GM18909 (cell line): Measurements from ENCODE around the gene HLCS.

Experiments
- ATAC-seq: cut with Tn5 transposase; IDR thresholded peaks from one replicate; pipeline ENCODE4 v1.9.1; 2021; ENCODE audit warnings: mild to moderate bottlenecking; ENCODE audit not compliant: unreplicated experiment, poor library complexity

Gene HLCS

DNA sequence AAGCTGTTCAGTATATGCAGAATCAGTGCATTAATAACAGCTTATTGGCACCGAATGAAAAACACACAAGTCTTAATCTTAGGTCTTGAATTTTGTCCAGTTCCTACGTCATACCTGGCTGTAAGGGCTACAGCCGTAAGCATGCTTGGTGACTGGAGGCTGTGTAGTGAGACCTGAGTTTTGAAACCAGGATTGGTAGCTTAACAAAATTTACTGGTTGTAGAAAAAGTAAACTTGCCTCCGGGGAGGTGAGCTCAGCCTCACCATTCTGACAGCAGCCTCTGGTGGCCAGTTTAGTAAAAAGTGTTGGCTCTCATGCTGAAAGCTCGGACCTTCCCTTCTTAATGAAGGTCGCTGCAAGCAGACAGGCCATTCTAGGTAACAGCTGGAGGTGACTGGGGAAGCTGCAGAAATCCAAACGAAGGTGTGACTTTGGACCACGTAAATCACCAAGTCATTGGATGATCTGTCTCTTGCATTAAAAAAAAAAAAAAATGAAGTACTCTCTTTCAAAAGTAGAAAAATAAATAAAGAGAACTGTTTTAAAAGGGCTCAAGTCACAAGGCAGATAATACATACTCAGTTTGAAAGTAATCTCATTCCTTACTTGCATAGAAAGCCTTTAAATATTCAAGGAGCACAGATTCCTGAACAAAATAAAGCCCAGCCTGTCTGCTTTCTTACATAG lies 48.9 kb downstream of the HLCS start:
- no peak for ATAC-seq

DNA sequence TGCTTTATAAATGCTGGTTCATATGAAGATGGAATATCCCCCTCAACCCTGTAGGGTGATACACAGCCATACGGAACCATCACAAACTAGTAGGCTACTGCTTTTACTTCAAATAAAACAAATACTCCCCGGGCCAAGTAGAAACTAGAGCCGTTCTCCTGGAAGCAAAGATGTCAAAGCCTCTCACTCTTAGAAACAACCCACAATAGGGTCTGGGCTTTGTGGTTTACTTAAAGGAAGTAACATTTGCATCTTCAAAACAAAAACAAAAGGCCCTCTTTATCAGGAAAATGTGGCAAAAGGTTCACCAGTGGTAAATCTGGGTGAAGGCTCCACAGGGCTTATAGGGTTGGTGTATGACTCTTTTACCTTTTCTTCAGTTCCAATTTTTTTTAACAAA lies 49.8 kb downstream of the HLCS start:
- no peak for ATAC-seq

DNA sequence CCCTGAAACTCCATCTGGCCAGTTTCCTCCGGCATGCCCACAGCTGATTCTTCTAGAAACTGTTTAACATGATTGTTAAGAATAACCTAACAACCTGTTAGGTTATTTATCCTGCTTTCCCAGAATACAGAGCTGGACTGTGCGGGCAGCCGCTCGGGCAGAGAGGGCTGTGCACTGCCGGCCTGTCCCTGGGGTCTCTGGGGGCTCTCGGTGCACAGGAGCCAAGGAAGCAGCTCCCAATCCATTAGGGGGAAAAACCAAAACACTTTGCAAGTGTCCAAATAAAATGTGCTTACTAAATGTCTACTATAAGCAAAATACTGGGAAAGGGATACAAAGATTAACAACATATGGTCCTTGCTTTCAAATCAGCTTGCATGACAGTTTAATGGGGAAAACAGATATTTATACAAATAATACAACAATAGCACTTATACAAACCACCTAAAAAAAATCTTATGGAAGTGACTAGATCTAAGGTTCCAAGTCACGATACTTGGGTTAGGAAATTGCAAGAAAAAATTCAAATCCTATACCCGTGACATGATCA lies 50.7 kb downstream of the HLCS start:
- ATAC-seq, result no peak

DNA sequence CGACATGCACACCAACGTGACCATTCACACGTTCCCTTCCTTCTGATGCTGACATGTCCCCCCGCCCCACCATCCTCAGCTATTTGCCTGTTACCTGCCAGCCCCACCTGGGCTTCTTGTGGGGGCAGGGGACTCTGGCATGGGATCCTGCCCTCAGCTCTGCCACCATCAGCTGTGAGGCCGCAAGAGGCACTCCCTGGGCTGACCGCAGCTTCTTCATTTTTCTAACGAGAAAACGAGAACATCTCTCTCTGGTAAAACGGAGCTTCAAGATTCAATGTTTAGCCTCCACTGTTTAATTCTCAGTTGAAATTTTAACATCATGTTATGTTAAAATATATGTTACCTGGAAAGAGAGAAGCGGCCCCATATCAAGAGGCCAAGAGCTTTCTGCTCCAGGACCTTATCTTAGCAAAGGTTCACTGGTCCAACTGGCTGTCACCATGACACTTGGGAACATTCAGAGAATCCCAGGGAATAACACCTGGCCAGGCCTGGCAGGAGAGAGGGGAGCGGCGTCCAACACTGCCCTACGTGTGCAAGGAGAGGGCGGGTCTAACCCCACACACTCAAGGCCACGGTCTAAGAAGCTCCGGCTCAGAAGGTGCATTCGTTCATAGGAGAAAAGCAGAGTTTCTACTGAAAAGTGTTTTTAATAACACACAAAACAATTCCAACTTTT lies 51.3 kb downstream of the HLCS start:
- ATAC-seq, result no peak

DNA sequence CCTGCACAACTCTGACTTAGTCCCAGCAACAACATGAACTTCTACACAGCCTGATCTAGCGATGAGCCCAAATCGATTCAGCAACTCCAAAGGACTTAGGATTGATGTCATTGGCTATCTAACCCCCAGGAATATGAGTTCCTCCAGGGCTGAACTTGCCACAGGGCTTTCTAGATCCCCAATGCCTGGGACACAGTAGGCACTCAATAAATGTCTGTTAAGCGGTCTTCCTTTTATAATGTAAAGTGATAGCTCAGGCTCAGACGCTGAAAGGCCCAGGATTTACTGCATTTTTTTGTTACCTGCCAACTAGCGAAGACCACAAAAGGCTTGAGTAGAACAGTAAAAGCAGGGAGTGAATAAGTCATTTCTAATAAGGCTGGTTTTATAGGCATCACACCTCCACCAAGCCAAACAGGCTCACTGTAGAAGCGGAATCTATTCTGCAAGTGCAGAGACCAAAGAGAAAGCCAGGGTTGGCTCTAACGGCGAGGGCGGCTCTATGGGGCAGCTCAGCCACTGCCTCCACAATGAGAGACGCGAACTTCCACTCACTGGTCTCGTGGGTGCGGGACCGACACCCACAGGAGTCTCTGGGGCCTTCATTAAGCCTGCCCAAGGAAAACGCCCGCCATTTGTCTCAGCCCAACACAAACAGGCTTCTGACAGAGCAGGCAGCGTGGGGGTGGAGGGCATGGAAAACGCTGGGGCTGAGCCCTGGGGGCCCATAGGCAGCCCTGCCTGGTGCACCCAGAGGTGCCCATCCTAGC lies 52.0 kb downstream of the HLCS start:
- no peak for ATAC-seq

DNA sequence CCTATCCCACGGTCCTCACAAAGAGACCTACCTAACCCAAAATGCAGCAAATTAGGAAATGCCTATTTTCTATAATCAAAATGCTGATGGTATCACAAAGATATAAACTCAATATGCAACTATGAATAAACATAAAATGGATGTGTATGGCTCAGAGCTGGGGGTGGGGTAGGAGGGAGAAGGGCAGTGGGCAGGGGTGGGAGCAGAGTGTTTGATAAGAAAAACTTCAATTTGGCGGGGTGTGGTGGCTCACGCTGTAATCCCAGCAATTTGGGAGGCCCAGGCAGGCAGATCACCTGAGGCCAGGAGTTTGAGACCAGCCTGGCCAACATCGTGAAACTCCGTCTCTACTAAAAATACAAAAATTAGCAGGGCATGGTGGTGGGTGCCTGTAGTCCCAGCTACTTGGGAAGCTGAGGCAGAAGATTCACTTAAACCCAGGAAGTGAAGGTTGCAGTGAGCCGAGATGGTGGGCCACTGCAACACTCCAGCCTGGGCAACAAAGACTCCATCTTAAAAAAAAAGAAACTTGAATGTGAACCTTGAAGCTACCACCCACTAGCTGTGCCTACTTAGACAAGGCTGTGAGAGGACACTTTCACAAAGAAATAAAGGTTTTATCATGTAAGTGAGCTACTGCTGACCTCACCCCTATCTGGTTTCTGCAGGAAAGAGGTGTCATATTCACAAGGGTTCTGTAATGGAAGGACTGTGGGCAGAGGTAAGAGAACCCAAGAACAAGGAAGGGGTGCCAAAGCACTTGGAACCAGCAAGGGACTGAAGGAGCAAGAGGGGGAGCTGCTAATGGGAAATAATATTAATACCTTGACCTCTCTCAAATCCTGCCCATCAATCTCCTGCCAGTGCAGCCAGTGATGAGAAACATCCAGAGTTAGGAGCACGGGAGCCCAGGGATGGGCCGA lies 53.0 kb downstream of the HLCS start:
- no peak for ATAC-seq

DNA sequence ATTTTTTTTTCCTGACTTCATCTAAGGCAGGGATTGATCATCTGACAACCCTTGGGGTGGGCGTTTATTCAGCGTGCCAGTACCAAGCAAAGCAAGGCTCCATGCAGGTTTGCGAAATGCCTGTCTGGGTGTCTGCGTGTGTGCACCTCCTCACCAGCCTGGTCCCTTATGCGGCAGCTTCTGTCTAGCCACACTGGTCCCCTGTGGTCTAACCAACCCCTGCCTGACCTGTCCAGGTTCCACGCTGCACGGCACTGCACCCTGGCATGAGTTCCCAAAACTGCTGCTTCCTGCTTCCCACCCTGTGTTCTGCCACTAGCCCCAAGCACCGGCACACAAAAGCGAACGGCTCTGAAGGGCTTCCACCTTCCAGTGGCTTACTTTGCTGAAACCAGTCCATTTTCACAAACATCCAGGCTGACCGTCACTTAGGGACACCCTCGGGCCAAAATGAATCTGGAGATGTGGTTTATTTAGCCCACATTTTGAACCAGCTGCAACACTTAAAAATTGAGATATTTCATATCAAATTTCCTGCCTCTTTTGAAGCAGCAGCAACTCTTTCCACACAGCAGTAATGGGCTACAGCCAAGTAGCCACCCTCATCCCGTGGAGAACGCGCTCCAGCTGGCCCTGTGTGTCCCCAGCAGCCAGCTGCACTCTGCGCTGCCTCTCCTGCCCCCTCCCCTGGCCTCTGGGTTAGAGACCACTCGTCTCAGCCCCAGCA lies 55.7 kb downstream of the HLCS start:
- ATAC-seq, result no peak

DNA sequence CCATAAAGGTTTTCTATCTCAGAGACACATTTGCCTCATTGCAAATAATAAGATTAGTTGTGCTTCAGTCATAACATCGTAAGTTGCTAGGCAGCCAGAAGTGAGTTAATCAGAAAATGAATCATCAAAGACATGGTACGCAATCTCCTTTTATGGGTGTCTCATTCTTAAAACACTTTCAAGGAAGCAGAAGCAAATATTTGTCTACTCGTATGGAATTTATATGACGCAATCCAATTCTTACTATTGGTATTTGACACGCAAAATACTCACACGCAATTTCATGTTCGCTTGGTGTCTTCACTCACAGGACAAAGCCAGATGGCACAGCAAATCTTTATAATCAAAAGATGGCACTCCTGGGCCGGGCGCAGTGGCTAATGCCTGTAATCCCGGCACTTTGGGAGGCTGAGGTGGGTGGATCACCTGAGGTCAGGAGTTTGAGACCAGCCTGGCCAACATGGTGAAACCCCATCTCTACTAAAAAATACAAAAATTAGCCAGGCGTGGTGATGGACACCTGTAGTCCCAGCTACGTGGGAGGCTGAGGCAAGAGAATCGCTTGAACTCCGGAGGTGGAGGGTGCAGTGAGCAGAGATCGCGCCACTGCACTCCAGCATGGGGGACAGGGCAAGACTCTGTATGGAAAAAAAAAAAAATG lies 56.4 kb downstream of the HLCS start:
- no peak for ATAC-seq

DNA sequence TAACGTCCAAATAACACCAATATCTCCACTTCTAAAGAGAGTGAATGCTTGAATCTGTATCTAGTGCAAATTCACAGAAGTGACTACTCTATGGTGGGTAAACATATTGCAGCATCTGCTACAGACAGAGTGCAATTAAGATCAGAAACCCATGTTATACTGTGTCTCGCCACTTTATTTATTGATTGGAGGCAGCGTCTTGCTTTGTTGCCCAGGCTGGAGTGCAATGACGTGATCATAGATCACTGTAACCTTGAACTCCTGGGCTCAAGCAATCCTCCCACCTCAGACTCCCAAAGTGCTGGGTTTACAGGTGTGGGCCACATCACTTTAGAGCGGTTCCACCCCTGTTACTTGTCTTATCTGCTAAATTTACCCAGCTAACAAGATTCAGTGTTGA lies 57.0 kb downstream of the HLCS start:
- no peak for ATAC-seq

DNA sequence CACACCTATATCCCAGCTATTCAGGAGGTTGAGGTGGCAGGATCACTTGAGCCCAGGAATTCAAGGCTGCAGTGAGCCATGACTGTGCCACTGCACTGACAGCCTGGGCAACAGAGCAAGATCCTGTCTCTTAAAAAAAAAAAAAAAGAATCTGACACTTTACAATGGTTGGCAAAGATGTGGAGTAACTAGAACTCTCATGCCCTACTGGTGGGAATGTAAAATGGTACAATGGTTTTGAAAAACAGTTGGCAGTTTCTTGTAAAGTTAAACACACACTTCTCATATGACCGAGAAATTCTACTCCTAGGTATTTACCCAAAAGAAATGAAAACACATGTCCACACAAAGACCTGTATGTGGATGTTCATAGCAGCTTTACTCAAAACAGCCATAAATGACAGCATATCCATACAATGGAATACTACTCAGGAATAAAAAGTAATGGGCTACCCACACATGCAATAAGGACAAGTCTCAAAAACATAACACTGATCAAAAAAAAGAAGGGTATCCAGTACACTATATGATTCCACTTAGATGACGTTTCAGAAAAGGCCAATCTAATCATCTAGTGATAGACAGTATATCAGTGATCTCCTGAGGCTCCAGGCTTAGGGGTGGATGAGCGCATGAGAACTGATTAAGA lies 58.1 kb downstream of the HLCS start:
- no peak for ATAC-seq

DNA sequence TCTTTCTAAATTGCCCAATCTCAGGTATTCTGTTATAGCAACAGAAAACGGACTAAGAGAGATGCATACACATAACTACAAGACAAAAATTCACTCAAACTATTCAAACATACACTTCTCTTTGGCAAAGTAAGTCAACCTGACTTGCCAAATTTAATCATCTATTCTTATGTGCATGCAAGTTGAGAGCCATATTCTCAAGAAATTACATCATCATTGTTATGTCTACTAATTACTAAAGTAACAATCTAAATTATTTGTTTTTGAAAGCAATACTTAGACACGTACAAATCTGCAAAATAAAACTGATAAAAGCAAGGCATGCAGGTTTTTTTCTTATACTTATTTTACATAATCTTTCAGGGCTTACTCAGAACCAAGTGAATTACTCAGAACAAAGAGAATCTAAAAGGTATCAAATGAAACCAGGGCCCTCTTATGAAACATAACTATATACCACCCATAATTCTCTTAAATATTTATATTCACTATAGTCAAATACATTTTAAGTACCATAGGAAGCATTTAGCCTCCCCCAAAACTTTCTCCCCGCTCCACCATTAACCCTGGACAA lies 62.3 kb downstream of the HLCS start:
- ATAC-seq, result no peak

DNA sequence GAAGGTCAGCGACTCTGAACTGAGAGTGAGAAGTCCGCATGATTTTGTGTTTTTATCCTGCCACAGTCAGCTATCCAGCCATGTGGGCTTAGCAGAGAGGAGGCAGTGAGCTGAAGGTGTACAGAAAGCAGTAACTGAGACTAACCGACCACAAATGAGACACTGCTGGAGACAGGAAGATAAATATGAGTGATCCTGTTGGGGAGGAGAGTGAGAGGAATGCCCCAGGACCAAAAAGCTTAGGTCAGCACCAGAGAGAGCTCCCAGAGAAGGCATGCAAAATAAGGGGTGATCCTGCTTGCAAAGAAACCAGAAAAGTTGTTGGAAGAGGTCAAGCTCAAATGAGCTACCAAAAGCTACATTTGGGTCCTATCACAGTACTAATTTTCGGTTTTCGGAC lies 63.7 kb downstream of the HLCS start:
- no peak for ATAC-seq

DNA sequence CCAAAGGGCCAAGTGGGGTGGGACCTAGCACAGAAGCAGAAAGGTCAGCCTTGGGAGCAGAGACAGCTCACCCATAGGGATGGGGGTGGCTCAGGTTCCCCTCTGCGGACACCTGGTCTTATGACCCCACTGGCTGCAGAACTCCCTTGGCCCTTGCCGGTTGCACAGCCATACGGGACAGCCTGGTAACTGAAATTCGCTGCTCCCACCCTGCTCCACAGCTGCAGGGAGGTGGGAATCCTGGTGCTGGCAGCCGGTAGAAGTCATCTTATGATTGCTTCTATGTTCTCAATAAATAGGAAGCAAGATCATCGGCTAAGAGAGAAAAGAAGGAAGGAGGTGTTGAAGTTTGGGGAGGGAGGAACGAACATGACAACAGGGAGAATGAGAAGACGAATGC lies 64.1 kb downstream of the HLCS start:
- no peak for ATAC-seq

DNA sequence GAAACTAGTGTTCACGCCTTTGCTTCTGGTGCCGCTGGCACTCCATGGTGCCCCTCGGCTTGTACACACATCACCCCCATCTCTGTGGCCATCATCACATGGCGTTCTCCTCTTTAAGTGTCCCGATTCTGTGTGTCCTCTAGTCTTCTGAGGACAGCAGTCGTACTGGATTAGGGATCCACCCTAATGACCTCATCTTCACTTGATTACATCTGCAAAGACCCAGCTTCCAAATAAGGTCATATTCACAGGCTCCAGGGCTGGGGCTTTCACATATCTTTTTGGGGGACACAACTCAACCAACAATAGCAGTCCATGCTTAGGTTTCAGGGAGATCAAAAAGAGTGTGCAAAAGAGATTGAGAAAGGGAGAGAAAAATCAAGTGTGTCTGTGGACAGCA lies 64.9 kb downstream of the HLCS start:
- no peak for ATAC-seq

DNA sequence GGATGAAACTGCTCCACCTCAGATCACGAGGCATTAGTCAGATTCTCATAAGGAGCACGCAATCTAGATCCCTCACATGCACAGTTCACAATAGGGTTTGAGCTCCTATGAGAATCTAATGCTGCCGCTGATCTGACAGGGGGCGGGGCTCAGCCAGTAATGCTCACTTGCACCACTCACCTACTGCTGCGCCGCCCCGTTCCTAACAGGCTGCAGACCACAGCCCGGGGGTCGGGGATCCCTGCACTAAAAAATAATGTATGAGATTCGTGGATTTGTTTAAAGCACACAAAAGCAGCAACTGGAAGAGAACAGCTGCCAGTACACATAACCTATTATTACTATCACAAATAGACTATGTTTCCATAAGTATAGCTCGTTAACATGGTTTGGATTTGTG lies 72.9 kb downstream of the HLCS start:
- no peak for ATAC-seq

DNA sequence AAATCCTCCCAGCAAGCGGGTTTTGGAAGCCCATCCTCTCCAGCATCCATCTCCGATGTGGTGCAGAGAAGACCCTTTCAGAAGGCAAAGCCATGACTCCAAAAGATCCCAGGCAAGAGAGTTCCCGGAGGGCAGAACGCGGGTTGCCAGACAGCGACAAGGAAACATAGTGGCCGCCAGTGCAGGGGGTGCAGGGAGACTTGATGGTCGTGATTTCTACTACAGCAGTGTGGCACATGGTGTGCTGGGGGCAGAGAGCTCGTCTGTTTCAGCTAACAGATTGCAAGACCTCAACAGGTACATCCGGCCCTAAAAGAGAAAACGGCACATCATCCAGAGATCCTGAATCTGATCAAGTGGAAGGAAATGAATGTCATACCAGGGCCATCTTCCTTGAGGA lies 74.3 kb downstream of the HLCS start:
- no peak for ATAC-seq

DNA sequence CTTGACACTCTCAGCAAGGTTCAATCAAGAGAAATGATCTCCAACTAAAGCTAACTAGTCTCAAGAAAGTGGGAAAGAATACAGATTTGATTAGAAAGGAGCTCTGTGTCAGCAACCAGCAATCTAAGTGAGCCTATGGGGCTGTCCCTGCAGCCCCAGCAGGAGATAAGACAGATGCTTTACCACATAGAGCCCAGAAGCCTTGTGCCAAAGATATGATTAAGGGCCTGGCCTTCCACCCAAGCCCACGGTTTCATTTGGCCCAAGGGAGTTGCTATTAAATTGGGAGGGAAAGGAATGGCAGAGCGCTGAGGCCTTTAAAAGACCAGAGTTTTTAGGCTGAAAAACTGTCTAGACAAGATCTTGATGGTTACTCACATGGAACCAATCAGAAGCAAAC lies 74.8 kb downstream of the HLCS start:
- ATAC-seq, result no peak

DNA sequence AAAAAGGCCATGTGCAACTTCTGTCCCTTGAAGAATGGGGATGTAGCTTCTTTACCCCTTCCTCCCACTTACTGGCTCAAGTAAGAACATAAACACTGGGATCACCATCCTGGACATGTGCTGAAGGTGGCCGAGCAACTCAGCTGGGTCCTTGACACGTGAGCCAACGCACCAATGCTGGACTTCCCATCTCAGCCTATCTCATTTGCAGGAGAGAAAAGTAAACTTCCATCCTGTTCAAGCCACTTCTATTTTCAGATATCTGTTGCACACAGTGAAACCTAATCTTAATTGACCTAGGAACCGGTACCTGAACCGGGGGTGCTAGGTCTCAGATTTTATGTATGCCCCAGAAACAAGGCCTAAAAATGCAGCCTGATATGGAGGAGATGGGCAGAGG lies 75.3 kb downstream of the HLCS start:
- no peak for ATAC-seq
